Nephron progenitor cell (in vitro differentiated cells): ENCODE measurements around the gene SPRED2.
A peak's percentile ranks its signal among the peaks of the same experiment; 100 is the strongest.

ENCODE experiments used
- DNase-seq: peaks from one replicate; pipeline ENCODE4 v3.0.0; 2021
- H3K27ac Mint-ChIP-seq: 2 replicates; pipeline ENCODE4 v1.8.0; 2021; ENCODE audit warnings: mild to moderate bottlenecking, moderate library complexity, mixed read lengths
- H3K27me3 Mint-ChIP-seq: 2 replicates; pipeline ENCODE4 v1.8.0; 2021; ENCODE audit warnings: mild to moderate bottlenecking, low read depth, mixed read lengths; ENCODE audit not compliant: poor library complexity
- H3K36me3 Mint-ChIP-seq: 2 replicates; pipeline ENCODE4 v1.8.0; 2021; ENCODE audit warnings: low read depth, mixed read lengths
- H3K4me1 Mint-ChIP-seq: 2 replicates; pipeline ENCODE4 v1.8.0; 2021; ENCODE audit warnings: mixed read lengths
- H3K4me3 Mint-ChIP-seq: 2 replicates; pipeline ENCODE4 v1.8.0; 2021; ENCODE audit warnings: mild to moderate bottlenecking, moderate library complexity, mixed read lengths
- H3K9me3 Mint-ChIP-seq: 2 replicates; pipeline ENCODE4 v1.8.0; 2021; ENCODE audit warnings: mild to moderate bottlenecking, moderate library complexity, mixed read lengths
- CTCF ChIP-seq: fragments of 200-600 bp; sonication (generic); IDR thresholded peaks from 2 replicates; pipeline ENCODE4 v1.5.0; 2021; ENCODE audit warnings: antibody characterized with exemption

The SPRED2 gene

DNA sequence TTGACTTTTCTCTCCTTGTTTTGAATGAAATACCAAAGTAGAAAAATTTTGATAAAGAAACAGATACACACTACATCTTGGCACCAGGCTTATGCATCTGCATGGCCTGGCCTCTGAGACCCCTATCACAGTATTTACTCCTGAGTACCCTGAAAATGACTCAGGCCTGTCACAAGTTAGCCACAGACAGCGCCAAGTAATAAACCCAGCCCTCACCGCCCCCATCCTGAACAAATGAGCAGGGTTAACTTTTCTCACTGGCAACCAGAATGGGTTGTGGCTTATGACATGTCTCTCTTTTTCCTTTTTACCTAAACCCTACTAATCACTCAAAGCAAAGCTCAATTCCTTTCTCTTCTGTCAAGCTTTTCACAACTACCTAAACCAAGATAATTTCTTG is 35.3 kb downstream of the SPRED2 start:
- Mint-ChIP-seq H3K27ac (peak overlapping the region; percentile 77), H3K4me3 (peak overlapping the region; percentile 4), H3K4me1 (peaks cover 34% of the 10 kb centered on the region), H3K36me3 (peaks cover 32% of the 10 kb centered on the region), H3K9me3 (peaks cover 24% of the 10 kb centered on the region), H3K27me3 (no peaks in the 10 kb centered on the region)
- no peak for DNase-seq
- TF ChIP-seq CTCF, result no peak

- peak overlapping the region; percentile 13 for H3K27ac Mint-ChIP-seq
- H3K36me3 Mint-ChIP-seq, result peaks cover 32% of the 10 kb centered on the region
- H3K4me3 Mint-ChIP-seq, result no peak overlapping the region
- TF ChIP-seq CTCF, result no peak
- DNase-seq, result no peak
- no peaks in the 10 kb centered on the region for H3K27me3 Mint-ChIP-seq
- H3K4me1 Mint-ChIP-seq, result peaks cover 34% of the 10 kb centered on the region
- H3K9me3 Mint-ChIP-seq, result peaks cover 24% of the 10 kb centered on the region
These were observed 35.9 kb downstream of the SPRED2 start for GRCh38 chr2:65396348-65397026.

GRCh38 chr2:65395621-65396347 is 36.6 kb downstream of the SPRED2 start:
- Mint-ChIP-seq H3K36me3 (peaks cover 31% of the 10 kb centered on the region), H3K27me3 (no peaks in the 10 kb centered on the region), H3K4me1 (peaks cover 40% of the 10 kb centered on the region), H3K9me3 (peaks cover 24% of the 10 kb centered on the region), H3K4me3 (no peak overlapping the region), H3K27ac (peak overlapping the region; percentile 37)
- no peak for TF ChIP-seq CTCF
- no peak for DNase-seq

GRCh38 chr2:65393743-65394422 is 38.5 kb downstream of the SPRED2 start:
- Mint-ChIP-seq H3K4me3 (no peak overlapping the region), H3K27me3 (no peaks in the 10 kb centered on the region), H3K27ac (no peak overlapping the region), H3K4me1 (peaks cover 54% of the 10 kb centered on the region), H3K9me3 (peaks cover 14% of the 10 kb centered on the region), H3K36me3 (peaks cover 15% of the 10 kb centered on the region)
- no peak for DNase-seq
- TF ChIP-seq CTCF, result no peak

- DNase-seq, result no peak
- no peak for TF ChIP-seq CTCF
- Mint-ChIP-seq H3K36me3 (peaks cover 6% of the 10 kb centered on the region), H3K4me1 (peaks cover 63% of the 10 kb centered on the region), H3K4me3 (no peak overlapping the region), H3K27me3 (no peaks in the 10 kb centered on the region), H3K27ac (no peak overlapping the region), H3K9me3 (peaks cover 5% of the 10 kb centered on the region)
These were observed 39.4 kb downstream of the SPRED2 start for GRCh38 chr2:65393046-65393445.
